ENCODE data around the gene QPRT.
A peak's percentile ranks its signal among the peaks of the same experiment; 100 is the strongest.
"Not testable (repeated sequence)": the region's sequence is repeated elsewhere in the genome, so short reads cannot be mapped to it uniquely, and the experiment has no call there.

QPRT gene

DNA sequence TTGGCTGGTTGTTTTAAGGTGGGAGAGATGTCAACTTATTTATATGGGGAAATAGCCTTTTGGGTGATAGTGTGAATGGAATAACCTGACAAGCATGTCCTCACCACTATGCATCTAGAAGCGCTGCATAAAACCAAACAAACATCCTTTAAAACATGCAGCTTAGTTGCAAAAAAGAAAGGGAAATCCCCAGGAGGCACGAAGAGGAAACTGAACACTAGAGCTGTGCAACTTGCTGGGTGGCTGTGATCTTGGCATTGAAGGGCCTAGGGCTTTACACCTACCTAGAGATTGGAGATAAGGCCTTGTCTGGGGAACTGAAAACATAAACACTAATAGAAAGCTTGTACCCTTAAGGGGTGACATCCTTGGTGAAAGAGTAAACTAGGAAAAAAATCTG is 59.5 kb downstream of the QPRT start:
- Histone ChIP-seq H3K27me3 (ENCODE audit: insufficient read depth, low read length, poor library complexity) (no peaks in the 10 kb centered on the region), H3K9me3 (ENCODE audit: insufficient read depth, low read length, severe bottlenecking) (no peaks in the 10 kb centered on the region), H3K27ac (ENCODE audit: low read length) (peak overlapping the region; percentile 17; the same call in 1 of the 2 replicates), H3K4me2 (ENCODE audit: insufficient read depth, low read length) (no peak overlapping the region), H3K79me2 (ENCODE audit: insufficient read depth, low read length) (no peaks in the 10 kb centered on the region), H3K36me3 (ENCODE audit: insufficient read depth, low read length) (peaks cover 3% of the 10 kb centered on the region), H3K9ac (ENCODE audit: low read depth, low read length) (no peak overlapping the region), H2AFZ (ENCODE audit: low read depth, low read length) (no peak overlapping the region), H3K4me3 (ENCODE audit: low read depth in 1 of 2, low read length in 2 of 2) (no peak overlapping the region), H3K4me1 (ENCODE audit: insufficient read depth, low read length) (peaks cover 12% of the 10 kb centered on the region), H4K20me1 (ENCODE audit: insufficient read depth, low read length) (no peaks in the 10 kb centered on the region)
- DNase-seq (peak; percentile 38), ATAC-seq (ENCODE audit: insufficient read depth, low read depth) (peak; percentile 66)
- TF ChIP-seq, protein P1, sequence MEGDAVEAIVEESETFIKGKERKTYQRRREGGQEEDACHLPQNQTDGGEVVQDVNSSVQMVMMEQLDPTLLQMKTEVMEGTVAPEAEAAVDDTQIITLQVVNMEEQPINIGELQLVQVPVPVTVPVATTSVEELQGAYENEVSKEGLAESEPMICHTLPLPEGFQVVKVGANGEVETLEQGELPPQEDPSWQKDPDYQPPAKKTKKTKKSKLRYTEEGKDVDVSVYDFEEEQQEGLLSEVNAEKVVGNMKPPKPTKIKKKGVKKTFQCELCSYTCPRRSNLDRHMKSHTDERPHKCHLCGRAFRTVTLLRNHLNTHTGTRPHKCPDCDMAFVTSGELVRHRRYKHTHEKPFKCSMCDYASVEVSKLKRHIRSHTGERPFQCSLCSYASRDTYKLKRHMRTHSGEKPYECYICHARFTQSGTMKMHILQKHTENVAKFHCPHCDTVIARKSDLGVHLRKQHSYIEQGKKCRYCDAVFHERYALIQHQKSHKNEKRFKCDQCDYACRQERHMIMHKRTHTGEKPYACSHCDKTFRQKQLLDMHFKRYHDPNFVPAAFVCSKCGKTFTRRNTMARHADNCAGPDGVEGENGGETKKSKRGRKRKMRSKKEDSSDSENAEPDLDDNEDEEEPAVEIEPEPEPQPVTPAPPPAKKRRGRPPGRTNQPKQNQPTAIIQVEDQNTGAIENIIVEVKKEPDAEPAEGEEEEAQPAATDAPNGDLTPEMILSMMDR (IDR thresholded peaks at IDR 0.05; ENCODE audit: borderline replicate concordance, extremely low read depth, low read length, poor library complexity, severe bottlenecking), result no peak
- no peak for TF ChIP-seq EZH2 (IDR thresholded peaks at IDR 0.05; ENCODE audit: borderline replicate concordance, low read depth, low read length, severe bottlenecking)

GRCh38 chr16:29739927-29740629 is 61.1 kb downstream of the QPRT start:
- not testable (repeated sequence) for H3K4me3 ChIP-seq (ENCODE audit: low read depth in 1 of 2, low read length in 2 of 2); H3K9me3 ChIP-seq (ENCODE audit: insufficient read depth, low read length, severe bottlenecking); H3K27ac ChIP-seq (ENCODE audit: low read length); H3K4me2 ChIP-seq (ENCODE audit: insufficient read depth, low read length); H3K27me3 ChIP-seq (ENCODE audit: insufficient read depth, low read length, poor library complexity); DNase-seq; H3K9ac ChIP-seq (ENCODE audit: low read depth, low read length); H2AFZ ChIP-seq (ENCODE audit: low read depth, low read length); H3K79me2 ChIP-seq (ENCODE audit: insufficient read depth, low read length); H3K36me3 ChIP-seq (ENCODE audit: insufficient read depth, low read length); H4K20me1 ChIP-seq (ENCODE audit: insufficient read depth, low read length); ATAC-seq (ENCODE audit: insufficient read depth, low read depth)
- H3K4me1 ChIP-seq (ENCODE audit: insufficient read depth, low read length), result peaks cover 20% of the 10 kb centered on the region

DNA sequence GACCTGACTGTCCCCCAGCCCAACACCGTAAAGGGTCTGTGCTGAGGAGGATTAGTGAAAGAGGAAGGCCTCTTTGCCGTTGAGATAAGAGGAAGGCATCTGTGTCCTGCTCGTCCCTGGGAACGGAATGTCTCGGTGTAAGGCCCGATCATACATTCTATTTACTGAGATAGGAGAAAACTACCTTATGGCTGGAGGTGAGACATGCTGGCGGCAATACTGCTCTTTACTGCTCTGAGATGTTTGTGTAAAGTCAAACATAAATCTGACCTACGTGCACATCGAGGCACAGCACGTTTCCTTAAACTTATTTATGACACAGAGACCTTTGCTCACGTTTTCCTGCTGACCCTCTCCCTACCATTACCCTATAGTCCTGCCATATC is 61.6 kb downstream of the QPRT start:
- not testable (repeated sequence) for H3K4me3 ChIP-seq (ENCODE audit: low read depth in 1 of 2, low read length in 2 of 2); H3K9ac ChIP-seq (ENCODE audit: low read depth, low read length); H3K36me3 ChIP-seq (ENCODE audit: insufficient read depth, low read length); DNase-seq; H3K9me3 ChIP-seq (ENCODE audit: insufficient read depth, low read length, severe bottlenecking); H4K20me1 ChIP-seq (ENCODE audit: insufficient read depth, low read length); H3K4me2 ChIP-seq (ENCODE audit: insufficient read depth, low read length); H2AFZ ChIP-seq (ENCODE audit: low read depth, low read length); ATAC-seq (ENCODE audit: insufficient read depth, low read depth); H3K27ac ChIP-seq (ENCODE audit: low read length); H3K27me3 ChIP-seq (ENCODE audit: insufficient read depth, low read length, poor library complexity)
- H3K4me1 ChIP-seq (ENCODE audit: insufficient read depth, low read length), result peaks cover 26% of the 10 kb centered on the region
- H3K79me2 ChIP-seq (ENCODE audit: insufficient read depth, low read length), result peaks cover 12% of the 10 kb centered on the region

DNA sequence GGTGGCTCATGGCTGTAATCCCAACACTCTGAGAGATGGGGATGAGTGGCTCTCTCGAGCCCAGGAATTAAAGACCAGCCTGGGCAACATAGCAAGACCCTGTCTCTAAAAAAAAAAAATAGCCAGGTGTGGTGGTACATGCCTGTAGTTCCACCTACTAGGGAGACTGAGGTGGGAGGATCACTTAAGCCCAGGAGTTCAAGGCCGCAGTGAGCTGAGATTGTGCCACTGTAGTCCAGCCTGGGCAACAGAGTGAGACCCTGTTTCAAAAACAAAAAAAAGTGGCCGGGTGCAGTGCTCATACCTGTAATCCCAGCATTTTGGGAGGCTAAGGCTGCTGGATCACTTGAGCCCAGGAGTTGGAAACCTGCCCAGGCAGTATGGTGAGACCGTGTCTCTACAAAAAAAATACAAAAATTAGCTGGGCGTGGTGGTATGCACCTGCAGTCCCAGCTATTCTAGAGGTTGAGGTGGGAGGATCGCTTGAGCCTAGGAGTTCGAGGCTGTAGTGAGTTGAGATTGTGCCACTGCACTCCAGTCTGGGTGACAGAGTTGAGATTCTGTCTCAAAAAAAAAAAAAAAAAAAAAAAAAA is 63.8 kb downstream of the QPRT start:
- H3K9ac ChIP-seq (ENCODE audit: low read depth, low read length), result no peak overlapping the region
- no peak overlapping the region for H3K4me3 ChIP-seq (ENCODE audit: low read depth in 1 of 2, low read length in 2 of 2)
- no peak overlapping the region for H3K27ac ChIP-seq (ENCODE audit: low read length)
- H3K9me3 ChIP-seq (ENCODE audit: insufficient read depth, low read length, severe bottlenecking), result no peaks in the 10 kb centered on the region
- H3K27me3 ChIP-seq (ENCODE audit: insufficient read depth, low read length, poor library complexity), result no peaks in the 10 kb centered on the region
- ATAC-seq (ENCODE audit: insufficient read depth, low read depth), result no peak
- no peak overlapping the region for H3K4me2 ChIP-seq (ENCODE audit: insufficient read depth, low read length)
- peaks cover 14% of the 10 kb centered on the region for H3K79me2 ChIP-seq (ENCODE audit: insufficient read depth, low read length)
- H3K4me1 ChIP-seq (ENCODE audit: insufficient read depth, low read length), result peaks cover 39% of the 10 kb centered on the region
- peaks cover 5% of the 10 kb centered on the region for H3K36me3 ChIP-seq (ENCODE audit: insufficient read depth, low read length)
- H4K20me1 ChIP-seq (ENCODE audit: insufficient read depth, low read length), result no peaks in the 10 kb centered on the region
- H2AFZ ChIP-seq (ENCODE audit: low read depth, low read length), result no peak overlapping the region
- TF ChIP-seq, protein P1 (IDR thresholded peaks at IDR 0.05; ENCODE audit: borderline replicate concordance, extremely low read depth, low read length, poor library complexity, severe bottlenecking), result no peak
- no peak for TF ChIP-seq EZH2 (IDR thresholded peaks at IDR 0.05; ENCODE audit: borderline replicate concordance, low read depth, low read length, severe bottlenecking)
- DNase-seq, result no peak

All from DND-41 (cell line).